HepG2 (cell line): ENCODE measurements around the gene CD151. TPM values are rescaled to one million over a fixed set of nuclear protein-coding genes. Genes with fewer than 3 reads are reported as not detected.

Experiments used
- CBX5 ChIP-seq: sonication (generic); formaldehyde crosslinking; IDR thresholded peaks from 2 replicates; pipeline ENCODE4 v1.4.0; 2020; ENCODE audit warnings: missing genetic modification reagents, borderline replicate concordance
- CCAR2 ChIP-seq: fragments of 200-400 bp; formaldehyde crosslinking; optimal IDR thresholded peaks from 2 replicates; pipeline ENCODE3; 2018; ENCODE audit warnings: low read depth, mild to moderate bottlenecking, low read length, moderate library complexity
- CEBPG ChIP-seq: IDR thresholded peaks from 2 replicates; pipeline ENCODE4 v1.6.1; 2016
- FOXA1 ChIP-seq, 2 experiments: fragments of 450-650 bp in 1 of 2; sonication (generic) in 1 of 2; formaldehyde crosslinking in 1 of 2; IDR thresholded peaks; 2 replicates each; pipeline versions ENCODE4 v1.4.0 to v1.6.1; 2016 to 2020; ENCODE audit warnings: missing genetic modification reagents in 1 of 2
- GATAD1 ChIP-seq: IDR thresholded peaks from 2 replicates; pipeline ENCODE4 v1.6.1; 2016; ENCODE audit warnings: missing genetic modification reagents, missing compliant biosample characterization
- MEF2D ChIP-seq: sonication (generic); formaldehyde crosslinking; IDR thresholded peaks from 2 replicates; pipeline ENCODE4 v1.5.1; 2020; ENCODE audit warnings: mild to moderate bottlenecking, missing genetic modification reagents
- MTA1 ChIP-seq: sonication (generic); formaldehyde crosslinking; IDR thresholded peaks from 2 replicates; pipeline ENCODE4 v1.4.0; 2020; ENCODE audit warnings: missing genetic modification reagents, mild to moderate bottlenecking, borderline replicate concordance
- PAF1 ChIP-seq: IDR thresholded peaks from 2 replicates; pipeline ENCODE4 v1.6.1; 2016; ENCODE audit warnings: missing genetic modification reagents, missing compliant biosample characterization
- PHF21A ChIP-seq: sonication (generic); formaldehyde crosslinking; IDR thresholded peaks from 2 replicates; pipeline ENCODE4 v1.5.0; 2020; ENCODE audit warnings: mild to moderate bottlenecking, missing genetic modification reagents
- SMAD3 ChIP-seq: sonication (generic); formaldehyde crosslinking; IDR thresholded peaks from 2 replicates; pipeline ENCODE4 v1.4.0; 2020; ENCODE audit warnings: missing genetic modification reagents
- SMC3 ChIP-seq: IDR thresholded peaks from 2 replicates; pipeline ENCODE4 v1.6.1; 2011; ENCODE audit warnings: low read length, improper control_type of control experiment
- STAT6 ChIP-seq: sonication (generic); formaldehyde crosslinking; IDR thresholded peaks from 2 replicates; pipeline ENCODE4 v1.4.0; 2020; ENCODE audit warnings: missing genetic modification reagents, mild to moderate bottlenecking, borderline replicate concordance
- TOPORS ChIP-seq: sonication (generic); formaldehyde crosslinking; IDR thresholded peaks from 2 replicates; pipeline ENCODE4 v1.8.0; 2023; ENCODE audit warnings: mild to moderate bottlenecking, missing genetic modification reagents
- U2AF1 ChIP-seq: fragments of 200-400 bp; formaldehyde crosslinking; optimal IDR thresholded peaks from 2 replicates; pipeline ENCODE3; 2017; ENCODE audit warnings: mild to moderate bottlenecking, low read depth, low read length
- XRCC5 ChIP-seq: fragments of 200-400 bp; formaldehyde crosslinking; optimal IDR thresholded peaks from 2 replicates; pipeline ENCODE3; 2017; ENCODE audit warnings: mild to moderate bottlenecking, low read length
- YEATS4 ChIP-seq: sonication (generic); formaldehyde crosslinking; IDR thresholded peaks from 2 replicates; pipeline ENCODE4 v1.4.0; 2020; ENCODE audit warnings: missing genetic modification reagents, borderline replicate concordance
- ZFP91 ChIP-seq: sonication (generic); formaldehyde crosslinking; IDR thresholded peaks from 2 replicates; pipeline ENCODE4 v1.9.0; 2022; ENCODE audit warnings: missing genetic modification reagents, mild to moderate bottlenecking, borderline replicate concordance
- ZNF333 ChIP-seq: sonication (generic); formaldehyde crosslinking; IDR thresholded peaks from 2 replicates; pipeline ENCODE4 v1.4.0; 2020; ENCODE audit warnings: mild to moderate bottlenecking, missing genetic modification reagents, borderline replicate concordance
- ZNF564 ChIP-seq: sonication (generic); formaldehyde crosslinking; IDR thresholded peaks from 2 replicates; pipeline ENCODE4 v1.8.1; 2023; ENCODE audit warnings: mild to moderate bottlenecking, missing genetic modification reagents
- ZNF678 ChIP-seq: sonication (generic); formaldehyde crosslinking; IDR thresholded peaks from 2 replicates; pipeline ENCODE4 v1.4.0; 2020; ENCODE audit warnings: mild to moderate bottlenecking, missing genetic modification reagents
- ZNF7 ChIP-seq: IDR thresholded peaks from 2 replicates; pipeline ENCODE4 v1.6.1; 2016; ENCODE audit warnings: missing biosample characterization, missing genetic modification reagents
- ZNF879 ChIP-seq: sonication (generic); formaldehyde crosslinking; IDR thresholded peaks from 2 replicates; pipeline ENCODE4 v1.8.1; 2023; ENCODE audit warnings: missing genetic modification reagents
- polyA plus RNA-seq, 8 experiments: library from polyadenylated mRNA; depleted of rRNA in 3 of 8; stranded (reverse) in 7 of 8; unstranded in 1 of 8; fragments of >200 nt; fragmentation: Illumina TruSeq in 4 of 8; extraction: Trizol in 4 of 8; gene quantifications; 2 replicates each; pipeline versions ENCODE4 v1.2.1 to v1.2.3, GENCODE V29; 2011 to 2016; ENCODE audit warnings: low read depth in 4 of 8, missing spikeins in 1 of 8, mixed read lengths in 1 of 8; ENCODE audit not compliant: insufficient read depth in 1 of 8
- total RNA-seq, 5 experiments: library from RNA; depleted of rRNA; stranded (reverse); fragments of >200 nt; fragmentation: Illumina TruSeq; extraction: Trizol; gene quantifications; 2 replicates each; pipeline ENCODE4 v1.2.3, GENCODE V29; 2016; ENCODE audit warnings: low read depth in 1 of 5
- TF ChIP-seq, protein P1 (sequence below): sonication (generic); formaldehyde crosslinking; conservative IDR thresholded peaks from 2 replicates; pipeline ENCODE4 v1.4.0; 2020; ENCODE audit warnings: missing genetic modification reagents

Gene CD151
- total and polyA plus RNA-seq, 2 of the 13 experiments (the other 11 are each of a cell fraction or from before 2014, with no cell fraction given): 125 to 197 TPM

GRCh38 chr11:838441-839279 lies 5.9 kb downstream of the CD151 start (continued):
- 0 out of 2 replicates have a peak, but pooled peaks have one; percentile 23 for TF ChIP-seq TOPORS
- TF ChIP-seq ZNF564 (CRISPR knock-in tag): 0 out of 2 replicates have a peak, but pooled peaks have one; percentile 68
- TF ChIP-seq, protein P1, sequence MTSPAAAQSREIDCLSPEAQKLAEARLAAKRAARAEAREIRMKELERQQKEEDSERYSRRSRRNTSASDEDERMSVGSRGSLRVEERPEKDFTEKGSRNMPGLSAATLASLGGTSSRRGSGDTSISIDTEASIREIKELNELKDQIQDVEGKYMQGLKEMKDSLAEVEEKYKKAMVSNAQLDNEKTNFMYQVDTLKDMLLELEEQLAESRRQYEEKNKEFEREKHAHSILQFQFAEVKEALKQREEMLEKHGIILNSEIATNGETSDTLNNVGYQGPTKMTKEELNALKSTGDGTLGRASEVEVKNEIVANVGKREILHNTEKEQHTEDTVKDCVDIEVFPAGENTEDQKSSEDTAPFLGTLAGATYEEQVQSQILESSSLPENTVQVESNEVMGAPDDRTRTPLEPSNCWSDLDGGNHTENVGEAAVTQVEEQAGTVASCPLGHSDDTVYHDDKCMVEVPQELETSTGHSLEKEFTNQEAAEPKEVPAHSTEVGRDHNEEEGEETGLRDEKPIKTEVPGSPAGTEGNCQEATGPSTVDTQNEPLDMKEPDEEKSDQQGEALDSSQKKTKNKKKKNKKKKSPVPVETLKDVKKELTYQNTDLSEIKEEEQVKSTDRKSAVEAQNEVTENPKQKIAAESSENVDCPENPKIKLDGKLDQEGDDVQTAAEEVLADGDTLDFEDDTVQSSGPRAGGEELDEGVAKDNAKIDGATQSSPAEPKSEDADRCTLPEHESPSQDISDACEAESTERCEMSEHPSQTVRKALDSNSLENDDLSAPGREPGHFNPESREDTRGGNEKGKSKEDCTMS (CRISPR knock-in tag): no peak
- TF ChIP-seq CCAR2: no peak
- TF ChIP-seq CEBPG (CRISPR knock-in tag): peak; percentile 21; the same call in 1 of the 2 replicates
- TF ChIP-seq PAF1: no peak
- TF ChIP-seq PHF21A (CRISPR knock-in tag): peak; percentile 79
- no peak; the same call in 1 of the 2 replicates for TF ChIP-seq SMC3
- TF ChIP-seq YEATS4 (CRISPR knock-in tag): peak; percentile 93
- 0 out of 2 replicates have a peak, but pooled peaks have one; percentile 34 for TF ChIP-seq MEF2D
- TF ChIP-seq XRCC5: peak; percentile 79
- peak; percentile 78; the same call in 1 of the 2 replicates for TF ChIP-seq CBX5 (CRISPR knock-in tag)
- no peak for TF ChIP-seq MTA1
- TF ChIP-seq ZFP91 (CRISPR knock-in tag): peak; percentile 42; the same call in 1 of the 2 replicates
- TF ChIP-seq FOXA1 (IDR thresholded peaks at IDR 0.05): no peak
- 0 out of 2 replicates have a peak, but pooled peaks have one; percentile 40 for TF ChIP-seq FOXA1 (CRISPR knock-in tag; IDR thresholded peaks at IDR 0.05)
- 0 out of 2 replicates have a peak, but pooled peaks have one; percentile 39 for TF ChIP-seq SMAD3 (CRISPR knock-in tag)
- TF ChIP-seq GATAD1: peak; percentile 76
- TF ChIP-seq ZNF678 (CRISPR knock-in tag): no peak
- TF ChIP-seq STAT6 (CRISPR knock-in tag): no peak
- TF ChIP-seq ZNF333 (CRISPR knock-in tag): no peak
- no peak for TF ChIP-seq U2AF1
- 0 out of 2 replicates have a peak, but pooled peaks have one; percentile 40 for TF ChIP-seq ZNF879 (CRISPR knock-in tag)
- TF ChIP-seq ZNF7 (CRISPR knock-in tag): no peak
